CD4-positive, alpha-beta T cell treated with Interleukin-17A for 4 hours (primary cell): ENCODE measurements around the gene WDR53.
"Not testable (repeated sequence)": the region's sequence is repeated elsewhere in the genome, so short reads cannot be mapped to it uniquely, and the experiment has no call there.

Experiments used
- DNase-seq: peaks from one replicate; pipeline ENCODE4 v3.0.0-alpha.2; 2020; ENCODE audit warnings: mixed read lengths

WDR53 gene

DNA sequence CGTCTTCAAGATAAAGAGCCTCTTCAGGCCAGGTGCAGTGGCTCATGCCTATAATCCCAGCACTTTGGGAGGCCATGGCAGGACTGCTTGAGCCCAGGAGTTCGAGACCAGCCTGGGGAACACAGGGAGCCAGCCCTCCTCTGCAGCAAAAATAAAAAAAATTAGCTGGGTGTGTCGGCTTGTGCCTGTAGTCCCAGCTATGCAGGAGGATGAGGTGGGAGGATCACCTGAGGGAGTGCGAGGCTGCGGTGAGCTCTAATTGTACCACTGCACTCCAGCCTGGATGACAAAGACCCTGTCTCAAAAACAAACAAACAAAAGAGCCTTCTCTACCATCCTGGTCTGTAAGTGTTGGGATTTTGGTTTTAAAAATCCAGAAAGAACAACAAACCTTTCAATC lies 11.1 kb downstream of the WDR53 start:
- DNase-seq, result no peak

DNA sequence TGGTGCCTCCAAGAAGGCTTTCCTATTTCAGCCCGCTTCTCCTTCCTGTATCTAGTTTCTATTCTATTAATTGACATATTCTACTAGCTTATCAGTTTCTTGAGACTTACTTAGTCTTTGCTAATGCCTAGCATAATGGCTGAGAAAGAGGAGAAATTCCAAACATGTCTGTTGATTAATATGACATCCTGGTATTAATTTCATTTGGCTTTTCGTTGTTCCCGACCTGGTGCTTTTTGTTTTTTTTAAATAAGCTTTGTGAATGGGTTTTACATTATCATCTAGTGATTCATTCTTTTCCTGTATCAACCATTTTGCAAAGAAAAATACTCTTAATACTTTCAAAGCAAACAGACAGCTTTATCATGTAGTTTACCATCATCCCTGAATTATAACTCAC lies 13.1 kb downstream of the WDR53 start:
- DNase-seq, result no peak

GRCh38 chr3:196554205-196554604 lies 14.1 kb downstream of the WDR53 start:
- no peak for DNase-seq

- no peak for DNase-seq
Observed at GRCh38 chr3:196553551-196553950, 14.8 kb downstream of the WDR53 start.

DNA sequence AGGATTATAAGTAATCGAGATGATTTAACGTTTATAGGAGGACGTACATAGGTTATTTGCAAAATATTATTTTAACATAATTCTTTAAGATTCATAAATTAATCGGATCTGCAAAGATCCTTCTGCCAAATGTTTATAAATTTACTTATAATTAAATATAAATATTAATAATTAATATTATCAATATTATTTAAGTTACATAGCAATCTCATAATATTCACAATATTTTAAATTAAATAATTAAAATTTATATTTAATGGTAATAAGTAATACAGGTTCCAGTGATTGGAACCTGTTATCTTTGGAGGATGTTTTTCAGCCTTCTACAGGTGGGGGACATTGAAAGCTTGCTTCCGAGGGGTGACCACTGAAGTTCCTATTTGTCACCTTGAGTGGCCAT lies 16.1 kb downstream of the WDR53 start:
- no peak for DNase-seq

DNA sequence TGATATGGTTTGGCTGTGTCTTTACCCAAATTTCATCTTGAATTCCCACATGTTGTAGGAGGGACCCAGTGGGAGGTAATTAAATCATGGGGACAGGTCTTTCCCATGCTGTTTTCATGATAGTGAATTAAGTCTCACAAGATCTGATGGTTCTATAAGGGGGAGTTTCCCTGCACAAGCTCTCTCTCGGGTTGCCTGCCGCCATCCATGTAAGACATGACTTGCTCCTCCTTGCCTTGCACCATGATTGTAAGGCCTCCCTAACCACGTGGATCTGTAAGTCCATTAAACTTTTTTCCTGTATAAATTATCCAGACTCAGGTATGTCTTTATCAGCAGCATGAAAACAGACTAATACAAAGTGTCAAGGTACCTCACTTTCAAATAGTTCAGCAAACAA lies 18.2 kb downstream of the WDR53 start:
- not testable (repeated sequence) for DNase-seq

GRCh38 chr3:196549312-196549711 lies 19.0 kb downstream of the WDR53 start:
- DNase-seq, result not testable (repeated sequence)

DNA sequence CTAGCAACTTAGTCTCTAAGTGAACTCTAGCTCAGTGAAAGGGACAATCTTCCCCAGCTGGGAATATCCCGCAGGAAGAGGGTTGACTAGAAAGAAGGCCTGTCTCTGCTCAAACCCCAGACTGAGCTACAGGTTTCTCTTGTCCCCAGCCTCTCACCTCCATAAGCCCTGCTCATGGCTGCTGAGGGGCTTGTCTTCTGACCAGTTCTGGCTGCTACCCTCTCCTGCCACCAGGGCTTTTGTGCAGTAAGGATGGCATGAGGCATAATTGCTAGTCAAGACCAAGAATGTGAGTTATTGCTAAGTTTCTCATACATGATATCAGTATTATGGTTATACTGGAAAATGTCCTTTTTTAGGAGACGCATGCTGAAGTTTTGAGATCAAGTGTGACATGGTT lies 21.3 kb downstream of the WDR53 start:
- no peak for DNase-seq

GRCh38 chr3:196546537-196546936 lies 21.8 kb downstream of the WDR53 start:
- no peak for DNase-seq

- no peak for DNase-seq
Observed at GRCh38 chr3:196544491-196544992, 23.8 kb downstream of the WDR53 start.

- no peak for DNase-seq
Observed at GRCh38 chr3:196541684-196542445, 26.5 kb downstream of the WDR53 start.

DNA sequence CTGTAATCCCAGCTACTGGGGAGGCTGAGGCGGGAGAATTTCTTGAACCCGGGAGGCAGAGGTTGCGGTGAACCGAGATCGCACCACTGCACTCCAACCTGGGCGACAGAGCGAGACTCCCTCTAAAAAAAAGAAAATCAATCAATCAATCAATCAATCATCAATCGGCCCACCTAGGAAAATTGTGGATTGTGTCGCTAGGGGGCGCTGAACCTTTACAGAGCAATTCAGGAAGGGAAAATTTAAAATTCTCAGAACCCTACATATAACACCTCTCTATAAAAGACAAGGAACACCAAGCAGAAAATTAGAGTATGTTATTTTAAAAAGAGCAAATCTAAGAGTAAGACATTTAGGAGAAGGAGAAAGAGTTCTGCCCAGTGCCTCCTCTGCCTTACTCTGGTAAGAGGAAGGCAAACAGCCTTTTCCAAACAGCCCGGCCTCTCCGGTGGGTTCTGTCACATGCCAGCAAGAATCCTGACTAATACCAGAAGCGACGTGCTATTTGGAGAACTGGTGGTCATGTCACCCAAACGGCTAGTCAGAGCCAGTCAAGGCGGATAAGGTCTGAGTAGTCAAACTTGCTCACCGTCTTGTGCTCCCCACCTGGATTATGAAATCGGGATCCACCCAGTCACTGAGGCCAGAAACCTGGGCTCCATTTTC lies 30.9 kb downstream of the WDR53 start:
- peak; percentile 83 for DNase-seq

GRCh38 chr3:196533260-196533681 lies 35.1 kb downstream of the WDR53 start:
- no peak for DNase-seq

GRCh38 chr3:196531418-196531817 lies 36.9 kb downstream of the WDR53 start:
- DNase-seq, result no peak

DNA sequence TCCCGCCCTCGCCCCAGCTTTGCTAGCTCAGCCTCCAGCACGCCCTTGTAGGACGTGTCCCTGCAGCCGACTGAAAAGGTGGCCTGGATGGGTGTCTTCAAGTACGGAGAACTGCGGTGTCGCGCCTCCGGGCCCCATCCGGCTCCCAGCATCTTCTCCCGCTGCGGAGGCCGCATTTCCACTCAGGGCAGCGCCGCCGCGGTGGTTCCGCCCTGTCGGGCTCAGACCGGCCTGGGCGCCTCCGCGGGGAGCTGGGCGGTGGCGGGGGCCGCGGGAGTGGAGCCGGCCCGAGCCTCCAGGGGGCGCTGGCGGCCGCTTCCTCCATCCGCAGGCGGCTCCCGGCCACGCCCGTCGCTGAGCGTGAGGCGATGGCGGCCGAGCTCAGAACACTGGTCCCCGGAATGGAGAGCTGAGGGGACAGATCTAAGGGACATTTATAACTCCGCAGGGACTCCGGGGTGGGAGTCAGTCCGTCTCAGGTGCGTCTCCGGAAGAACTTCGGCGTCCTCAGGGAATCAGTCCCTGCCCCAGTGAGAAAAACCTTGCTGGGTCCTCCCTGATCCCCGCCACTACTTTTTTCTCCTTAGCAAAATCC lies 39.6 kb downstream of the WDR53 start:
- peak; percentile 89 for DNase-seq

DNA sequence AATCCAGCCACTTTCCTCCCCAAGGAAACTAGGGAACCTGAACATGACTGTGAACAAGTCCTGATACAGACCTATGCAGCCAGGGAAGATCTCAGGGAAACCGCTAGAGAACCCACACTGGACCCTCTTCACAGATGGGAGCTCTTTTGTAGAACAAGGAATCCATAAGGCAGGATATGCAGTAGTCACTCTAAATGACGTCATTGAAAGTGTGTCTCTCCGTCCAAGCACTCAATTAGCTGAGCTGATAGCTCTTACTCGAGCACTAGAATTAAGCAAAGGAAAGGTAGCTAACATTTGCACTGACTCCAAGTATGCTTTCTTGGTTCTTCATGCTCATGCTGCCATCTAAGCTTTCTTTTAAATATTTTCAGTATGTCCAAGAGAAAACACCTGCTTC lies 43.2 kb downstream of the WDR53 start:
- no peak for DNase-seq

GRCh38 chr3:196524527-196524926 lies 43.8 kb downstream of the WDR53 start:
- DNase-seq, result no peak

DNA sequence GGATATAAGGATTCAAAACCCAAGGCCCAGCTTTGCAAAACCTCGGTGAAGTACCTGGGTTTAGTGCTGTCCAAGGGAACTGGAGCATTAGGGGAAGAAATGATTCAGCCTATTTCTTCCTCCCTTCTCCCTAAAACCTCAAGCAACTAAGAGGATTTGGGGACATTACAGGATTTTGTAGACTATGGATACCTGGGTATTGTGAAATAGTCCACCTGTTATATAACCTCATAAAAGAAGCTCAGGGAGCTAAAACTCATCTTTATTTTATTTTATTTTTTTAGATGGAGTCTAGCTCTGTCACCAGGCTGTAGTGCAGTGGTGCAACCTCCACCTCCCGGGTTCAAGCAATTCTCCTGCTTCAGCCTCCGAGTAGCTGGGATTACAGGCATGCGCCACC lies 44.5 kb downstream of the WDR53 start:
- no peak for DNase-seq

DNA sequence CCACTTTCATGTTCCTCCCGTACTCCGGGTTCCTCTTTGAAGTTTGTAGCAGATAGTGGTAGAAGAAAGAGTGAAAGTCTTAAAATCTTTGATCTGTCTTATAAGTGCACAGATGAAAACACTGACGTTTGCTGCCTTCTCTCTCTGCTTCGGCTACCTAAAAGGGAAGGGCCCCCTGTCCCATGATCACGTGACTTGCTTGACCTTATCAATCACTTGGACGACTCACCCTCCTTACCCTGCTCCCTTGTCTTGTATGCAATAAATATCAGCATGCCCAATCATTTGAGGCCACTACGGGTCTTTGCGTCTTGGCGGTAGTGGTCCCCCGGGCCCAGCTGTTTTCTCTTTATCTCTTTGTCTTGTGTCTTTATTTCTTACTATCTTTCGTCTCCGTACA lies 47.1 kb downstream of the WDR53 start:
- not testable (repeated sequence) for DNase-seq

DNA sequence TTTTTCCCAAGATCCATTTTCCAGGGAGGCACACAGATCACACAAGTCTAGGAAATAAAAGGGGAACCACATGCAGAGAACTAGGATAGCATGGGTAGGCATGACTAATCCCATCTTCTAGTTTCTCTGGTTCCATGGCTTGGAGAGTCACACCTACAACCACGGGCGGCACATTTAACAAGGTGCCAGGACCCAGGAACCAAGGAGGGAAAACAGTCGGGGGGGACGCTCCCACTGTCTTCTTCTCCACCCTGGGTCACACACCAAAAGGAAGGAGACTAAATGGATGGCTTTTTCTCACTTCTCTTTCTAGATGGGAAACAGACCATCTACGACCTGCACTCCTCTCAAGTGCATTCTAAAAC lies 48.7 kb downstream of the WDR53 start:
- peak; percentile 36 for DNase-seq

DNA sequence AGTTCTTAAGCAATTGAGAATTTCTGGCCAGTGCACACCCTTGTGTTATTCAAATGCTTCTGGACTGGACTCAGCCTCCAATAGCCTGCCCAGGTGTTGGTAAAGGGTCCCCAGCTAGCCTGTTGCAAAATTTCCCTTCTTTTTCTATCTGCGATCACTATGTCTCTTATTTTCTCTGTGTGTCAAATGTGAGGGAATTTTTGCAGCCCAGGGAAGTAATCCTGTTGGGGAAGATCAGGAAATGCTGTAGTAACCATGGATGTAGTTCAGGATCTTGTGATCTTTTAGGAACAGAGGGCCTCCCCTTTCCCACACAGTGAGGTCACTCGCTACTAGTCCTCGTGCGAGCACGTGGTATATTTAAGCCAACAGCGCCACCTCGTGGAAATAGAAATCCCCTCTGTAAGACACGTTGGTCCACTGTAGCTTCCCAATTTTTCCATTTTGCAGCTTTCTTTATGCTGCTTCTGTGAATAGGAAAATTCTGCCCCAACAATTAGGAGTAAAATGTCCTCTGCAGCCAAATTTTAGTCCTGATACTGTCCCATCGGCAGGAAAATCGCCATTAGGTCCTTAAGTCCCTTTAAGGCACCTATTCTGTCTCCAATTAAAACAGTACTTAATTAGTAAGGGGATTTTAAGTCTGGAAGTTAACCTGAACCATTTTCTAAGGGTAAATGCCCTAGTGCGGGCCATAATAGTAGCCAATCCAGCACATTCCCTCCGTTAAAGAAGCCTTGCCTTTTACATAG lies 49.2 kb downstream of the WDR53 start:
- peak; percentile 72 for DNase-seq

DNA sequence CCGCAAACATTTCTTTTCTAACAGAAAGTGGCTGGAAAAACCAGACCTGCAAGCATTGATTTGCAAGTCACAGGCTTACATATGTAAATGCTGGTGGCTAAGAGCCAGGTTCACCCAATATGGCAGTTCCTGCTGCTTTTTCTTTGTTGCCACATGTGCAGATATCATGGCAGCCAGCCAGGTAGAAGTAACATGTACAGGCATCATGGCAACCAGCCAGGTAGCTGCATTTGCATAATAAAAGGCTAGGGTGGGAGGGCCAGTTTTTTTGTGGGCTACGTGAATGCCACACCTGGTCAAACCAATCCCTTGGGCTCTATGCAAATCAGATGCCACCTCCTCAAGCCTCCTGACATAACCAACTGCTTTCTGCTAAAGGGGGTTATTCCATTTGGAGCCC lies 50.4 kb downstream of the WDR53 start:
- DNase-seq, result no peak

DNA sequence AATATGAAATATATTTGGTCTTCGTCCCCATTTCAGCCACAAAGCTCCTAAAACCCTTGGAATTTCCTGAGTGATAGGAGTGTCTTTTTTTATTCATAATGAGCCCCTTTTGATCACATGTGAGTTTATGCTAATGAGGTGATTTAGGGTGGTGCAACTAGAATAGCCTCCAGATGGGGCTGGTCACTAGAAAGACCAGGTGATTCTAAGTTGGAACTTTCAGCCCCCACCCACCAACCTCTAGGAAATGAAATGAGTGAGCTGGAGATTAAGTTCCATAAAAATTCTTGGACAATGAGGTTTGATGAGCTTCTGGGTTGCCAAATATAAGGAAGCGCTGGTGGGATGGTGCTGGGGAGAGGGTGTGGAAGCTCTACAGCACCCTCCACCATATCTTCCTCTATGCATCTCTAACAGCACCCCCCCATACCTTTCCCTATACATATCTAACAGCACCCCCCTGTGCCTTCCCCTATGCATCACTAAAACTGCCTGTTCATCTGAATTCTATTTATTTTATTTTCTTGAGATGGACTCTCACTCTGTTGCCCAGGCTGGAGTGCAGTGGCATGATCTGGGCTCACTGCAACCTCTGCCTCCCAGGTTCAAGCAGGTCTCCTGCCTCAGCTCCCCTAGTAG lies 51.1 kb downstream of the WDR53 start:
- DNase-seq, result no peak
